Calu3 (cell line): ENCODE results near the gene ZNF76. TPM values are rescaled to one million over a fixed set of nuclear protein-coding genes. Genes with fewer than 3 reads are reported as not detected.

ENCODE experiments used
- BruUV-seq: library from RNA; stranded (reverse); fragments of 400-500 nt; replicated peaks from 2 replicates; lab custom pipeline; 2021; lab: Mats Ljungman, UMichigan
- CTCF ChIA-PET: fragments of 300-600 bp; sonication (Branson Sonifier 250); formaldehyde crosslinking; loops from one replicate; lab custom pipeline; 2022; ENCODE audit warnings: antibody characterized with exemption; lab: Charles Lee
- DNase-seq: peaks from one replicate; pipeline ENCODE4 v3.0.0; 2022
- H3K27ac Mint-ChIP-seq: one replicate; pipeline ENCODE4 v1.8.0; 2022; ENCODE audit warnings: mixed read lengths; ENCODE audit not compliant: unreplicated experiment
- H3K27me3 Mint-ChIP-seq: one replicate; pipeline ENCODE4 v1.8.0; 2022; ENCODE audit warnings: mixed read lengths; ENCODE audit not compliant: unreplicated experiment
- H3K36me3 Mint-ChIP-seq: one replicate; pipeline ENCODE4 v1.8.0; 2022; ENCODE audit warnings: mild to moderate bottlenecking, moderate library complexity, mixed read lengths; ENCODE audit not compliant: insufficient read depth, unreplicated experiment
- H3K4me1 Mint-ChIP-seq: one replicate; pipeline ENCODE4 v1.8.0; 2022; ENCODE audit warnings: mild to moderate bottlenecking, low read depth, mixed read lengths; ENCODE audit not compliant: unreplicated experiment
- H3K4me3 Mint-ChIP-seq: one replicate; pipeline ENCODE4 v1.8.0; 2022; ENCODE audit warnings: mild to moderate bottlenecking, low read depth, moderate library complexity, mixed read lengths; ENCODE audit not compliant: unreplicated experiment
- H3K9me3 Mint-ChIP-seq: one replicate; pipeline ENCODE4 v1.8.0; 2022; ENCODE audit warnings: low read depth, mixed read lengths; ENCODE audit not compliant: unreplicated experiment
- intact Hi-C: fragments of 100-400 bp; cut with micrococcal nuclease; formaldehyde crosslinking; loops from one replicate; pipeline ENCODE4 v1.10.0; 2022; ENCODE audit not compliant: unreplicated experiment
- total RNA-seq: library from RNA; stranded (reverse); gene quantifications from 2 replicates; pipeline ENCODE4 v1.2.3, GENCODE V29; 2022
- TF ChIP-seq, protein P1 (sequence below): fragments of 200-600 bp; IDR thresholded peaks from one replicate; pipeline ENCODE4 v1.8.0; 2022; ENCODE audit warnings: antibody characterized with exemption; ENCODE audit not compliant: unreplicated experiment

Gene ZNF76
- total RNA-seq, 1 experiment from 2014 or later = 60.0 TPM

DNA sequence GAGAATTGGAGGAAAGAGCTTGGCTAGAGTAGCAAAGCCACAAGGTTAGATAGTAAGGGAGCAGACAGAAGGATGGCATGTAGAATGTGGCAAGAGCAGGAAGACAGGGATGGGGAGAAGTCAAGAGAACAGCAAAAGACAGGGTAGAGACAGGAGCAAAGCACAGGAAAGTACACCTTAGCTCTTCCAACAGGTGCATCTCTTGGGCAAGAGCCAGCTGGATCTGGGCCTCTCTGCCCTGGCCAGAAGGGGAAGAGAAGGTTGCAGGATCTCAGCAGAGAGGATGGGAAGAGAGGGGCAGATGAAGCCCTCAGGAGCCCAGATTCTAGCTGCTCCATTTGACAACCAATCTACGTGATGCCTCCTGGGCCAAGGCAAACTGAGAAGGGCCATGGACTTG is 29.0 kb upstream of the ZNF76 start:
- TF ChIP-seq, protein P1, sequence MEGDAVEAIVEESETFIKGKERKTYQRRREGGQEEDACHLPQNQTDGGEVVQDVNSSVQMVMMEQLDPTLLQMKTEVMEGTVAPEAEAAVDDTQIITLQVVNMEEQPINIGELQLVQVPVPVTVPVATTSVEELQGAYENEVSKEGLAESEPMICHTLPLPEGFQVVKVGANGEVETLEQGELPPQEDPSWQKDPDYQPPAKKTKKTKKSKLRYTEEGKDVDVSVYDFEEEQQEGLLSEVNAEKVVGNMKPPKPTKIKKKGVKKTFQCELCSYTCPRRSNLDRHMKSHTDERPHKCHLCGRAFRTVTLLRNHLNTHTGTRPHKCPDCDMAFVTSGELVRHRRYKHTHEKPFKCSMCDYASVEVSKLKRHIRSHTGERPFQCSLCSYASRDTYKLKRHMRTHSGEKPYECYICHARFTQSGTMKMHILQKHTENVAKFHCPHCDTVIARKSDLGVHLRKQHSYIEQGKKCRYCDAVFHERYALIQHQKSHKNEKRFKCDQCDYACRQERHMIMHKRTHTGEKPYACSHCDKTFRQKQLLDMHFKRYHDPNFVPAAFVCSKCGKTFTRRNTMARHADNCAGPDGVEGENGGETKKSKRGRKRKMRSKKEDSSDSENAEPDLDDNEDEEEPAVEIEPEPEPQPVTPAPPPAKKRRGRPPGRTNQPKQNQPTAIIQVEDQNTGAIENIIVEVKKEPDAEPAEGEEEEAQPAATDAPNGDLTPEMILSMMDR = no peak
- Mint-ChIP-seq H3K36me3 (peaks cover 5% of the 10 kb centered on the region), H3K9me3 (peaks cover 5% of the 10 kb centered on the region), H3K27me3 (no peaks in the 10 kb centered on the region), H3K4me3 (no peak overlapping the region), H3K4me1 (no peaks in the 10 kb centered on the region), H3K27ac (no peak overlapping the region)
- BruUV-seq = no TSS peak
- intact Hi-C loops = no loop called here
- CTCF ChIA-PET = interaction anchor here (0.6 to 3.9 kb wide), 3 partner anchors 11 to 379 kb away, joined by 3 to 26 read pairs (median 5); no protein-coding TSS in a partner anchor
- DNase-seq = no peak

DNA sequence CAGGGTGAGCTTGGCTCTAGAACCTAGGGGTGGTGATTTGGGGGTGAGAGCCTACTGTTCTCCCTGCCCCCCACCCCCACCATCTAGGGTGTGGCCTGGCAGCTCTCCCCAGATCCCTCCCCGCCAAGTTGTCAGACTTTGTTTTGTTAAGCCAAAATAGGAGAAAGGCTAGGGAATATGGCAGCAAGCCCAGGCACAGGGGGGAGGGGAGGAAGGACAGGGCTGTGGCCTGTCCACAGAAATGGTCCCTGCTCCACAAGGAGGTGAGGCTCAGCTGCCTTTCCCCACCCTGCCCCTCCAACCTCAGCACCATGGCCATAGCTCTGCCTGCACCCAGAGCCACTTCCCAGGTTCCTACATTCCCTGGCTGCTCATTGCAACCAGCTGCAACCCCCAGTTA is 28.6 kb upstream of the ZNF76 start:
- CTCF ChIA-PET = interaction anchor here (0.6 to 3.9 kb wide), 3 partner anchors 10 to 379 kb away, joined by 3 to 26 read pairs (median 5); no protein-coding TSS in a partner anchor
- H3K4me1 Mint-ChIP-seq = no peaks in the 10 kb centered on the region
- BruUV-seq = no TSS peak
- H3K9me3 Mint-ChIP-seq = peaks cover 5% of the 10 kb centered on the region
- TF ChIP-seq, protein P1 = no peak
- intact Hi-C loops = no loop called here
- no peak overlapping the region for H3K27ac Mint-ChIP-seq
- H3K27me3 Mint-ChIP-seq = no peaks in the 10 kb centered on the region
- no peak for DNase-seq
- H3K4me3 Mint-ChIP-seq = no peak overlapping the region
- H3K36me3 Mint-ChIP-seq = peaks cover 5% of the 10 kb centered on the region

DNA sequence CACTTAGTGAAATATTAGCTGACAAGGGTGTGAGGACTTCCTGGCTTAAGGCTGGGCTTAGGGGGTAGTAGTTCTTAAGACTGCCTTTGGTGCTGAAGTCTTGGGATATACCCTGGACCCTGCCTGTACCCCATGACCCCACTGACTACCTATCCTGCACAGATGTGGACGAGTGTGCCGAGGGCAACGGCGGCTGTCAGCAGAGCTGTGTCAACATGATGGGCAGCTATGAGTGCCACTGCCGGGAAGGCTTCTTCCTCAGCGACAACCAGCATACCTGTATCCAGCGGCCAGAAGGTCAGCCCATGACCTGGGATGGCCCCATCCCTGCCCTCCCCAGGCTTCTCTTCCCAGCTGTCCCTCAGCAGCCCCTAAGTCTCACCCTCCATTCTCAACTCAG is 28.0 kb upstream of the ZNF76 start:
- TF ChIP-seq, protein P1 = no peak
- CTCF ChIA-PET = interaction anchor here (1.1 to 3.9 kb wide), 2 partner anchors 10 to 26 kb away, joined by 6 to 26 read pairs; no protein-coding TSS in a partner anchor
- Mint-ChIP-seq H3K4me3 (no peak overlapping the region), H3K36me3 (peaks cover 5% of the 10 kb centered on the region), H3K27me3 (no peaks in the 10 kb centered on the region), H3K27ac (no peak overlapping the region), H3K4me1 (no peaks in the 10 kb centered on the region), H3K9me3 (peaks cover 5% of the 10 kb centered on the region)
- no peak for DNase-seq
- no TSS peak for BruUV-seq
- intact Hi-C loops = no loop called here

DNA sequence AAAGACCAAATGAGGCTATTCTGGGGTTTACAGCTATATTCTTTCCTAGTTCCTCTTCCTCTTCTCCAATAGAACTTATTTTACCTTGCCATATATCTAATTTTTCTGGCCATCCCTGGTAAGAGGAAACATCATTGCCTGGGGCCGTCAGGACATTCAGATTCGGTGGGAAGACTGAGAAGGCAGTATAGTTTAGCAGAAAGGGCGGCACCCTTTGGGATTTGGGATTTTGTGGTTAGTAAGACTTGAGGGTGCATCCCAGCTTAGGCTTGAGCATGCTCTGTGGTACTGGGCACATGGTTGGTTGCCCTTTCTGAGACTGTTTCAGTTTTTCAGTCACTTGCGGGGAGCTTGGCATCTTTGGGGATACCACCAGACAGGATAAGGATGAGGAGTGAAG is 24.6 kb upstream of the ZNF76 start:
- no peak overlapping the region for H3K27ac Mint-ChIP-seq
- DNase-seq = no peak
- H3K4me1 Mint-ChIP-seq = no peaks in the 10 kb centered on the region
- CTCF ChIA-PET = interaction anchor here (1.1 kb wide), 1 partner anchor 11 kb away, joined by 3 read pairs; no protein-coding TSS in a partner anchor
- intact Hi-C loops = no loop called here
- no peak overlapping the region for H3K4me3 Mint-ChIP-seq
- TF ChIP-seq, protein P1 = no peak
- H3K9me3 Mint-ChIP-seq = peaks cover 5% of the 10 kb centered on the region
- BruUV-seq = no TSS peak
- no peaks in the 10 kb centered on the region for H3K36me3 Mint-ChIP-seq
- no peaks in the 10 kb centered on the region for H3K27me3 Mint-ChIP-seq
